Measurements from ENCODE around the gene COIL. TPM values are rescaled to one million over a fixed set of nuclear protein-coding genes. Genes with fewer than 3 reads are reported as not detected.

COIL gene
- total and polyA plus RNA-seq, 2 donors (not counting 3 experiments of a cell fraction or from before 2014, with no cell fraction given) = 4.2 to 20.6 TPM

GRCh38 chr17:57006040-57006439 lies 45.2 kb upstream of the COIL start:
- FAIRE-seq (no peak), DNase-seq (ENCODE audit: low read depth, low spot score) (no peak)
- no TSS peak for BruUV-seq (replicated peaks)
- H4K20me1 ChIP-seq (replicated peaks; ENCODE audit: control insufficient read depth, extremely low read depth, insufficient read depth, low read length) = no peaks in the 10 kb centered on the region
- ChIA-PET CTCF (no interaction called here), POLR2A (no interaction called here)
- no peak overlapping the region for H2AFZ ChIP-seq (ENCODE audit: low read depth, low read length)
- intact Hi-C loops (cut with micrococcal nuclease) = no loop called here
- no peaks in the 10 kb centered on the region for H3K79me2 ChIP-seq (ENCODE audit: control insufficient read depth, insufficient read depth, low read length)
- no peak overlapping the region for H3K4me3 ChIP-seq (replicated peaks in 1 of 3; ENCODE audit: insufficient read depth in 1 of 3, low read depth in 1 of 3, low read length in 3 of 3)
- no peaks in the 10 kb centered on the region for H3K9me3 ChIP-seq (replicated peaks; ENCODE audit: control insufficient read depth, insufficient read depth, low read length)
- peaks cover 4% of the 10 kb centered on the region for H3K4me1 ChIP-seq (ENCODE audit: control insufficient read depth, extremely low read depth, insufficient read depth, low read length)
- dilution Hi-C loops (cut with MboI; ENCODE audit: extremely low pct_ligation_motif_present, low sequenced_read_pairs) = no loop called here
- peaks cover 0 to 3% of the 10 kb centered on the region in 2 experiments for H3K27me3 ChIP-seq (ENCODE audit: control insufficient read depth in 2 of 2, insufficient read depth in 2 of 2, low read length in 2 of 2)
- H3K9me1 ChIP-seq (replicated peaks; ENCODE audit: control insufficient read depth, extremely low read depth, insufficient read depth, low read length) = no peaks in the 10 kb centered on the region
- no peak overlapping the region for H3K27ac ChIP-seq (ENCODE audit: insufficient read depth, low read depth, low read length)
- H3K36me3 ChIP-seq (ENCODE audit: control insufficient read depth in 2 of 2, extremely low read depth in 1 of 2, insufficient read depth in 2 of 2, low read length in 2 of 2) = no peaks in the 10 kb centered on the region
- H3K4me2 ChIP-seq (ENCODE audit: insufficient read depth, low read length) = no peak overlapping the region
- no peak overlapping the region for H3K9ac ChIP-seq (replicated peaks; ENCODE audit: extremely low read depth, insufficient read depth, low read length)
- TF ChIP-seq MYC (IDR thresholded peaks at IDR 0.05; ENCODE audit: low read depth, low read length) (no peak), POLR2AphosphoS5 (IDR thresholded peaks at IDR 0.05; ENCODE audit: insufficient read depth, low read depth, low read length) (no peak), MAX (IDR thresholded peaks at IDR 0.05; ENCODE audit: insufficient read depth, insufficient read length) (no peak), POLR2A (IDR thresholded peaks at IDR 0.05; ENCODE audit: low read depth, low read length) (no peak), GATA2 (IDR thresholded peaks at IDR 0.05; ENCODE audit: insufficient read depth, insufficient read length, low read depth, low read length) (no peak), JUN (IDR thresholded peaks at IDR 0.05; ENCODE audit: borderline replicate concordance, insufficient read depth, insufficient read length, low read depth) (no peak), EZH2 (IDR thresholded peaks at IDR 0.05; ENCODE audit: borderline replicate concordance, low read depth, low read length, severe bottlenecking) (no peak), FOS (IDR thresholded peaks at IDR 0.05; ENCODE audit: borderline replicate concordance, insufficient read depth, low read length) (no peak)
